ENCODE measurements around the gene TRIM2.
A peak's percentile ranks its signal among the peaks of the same experiment; 100 is the strongest.

The TRIM2 gene

DNA sequence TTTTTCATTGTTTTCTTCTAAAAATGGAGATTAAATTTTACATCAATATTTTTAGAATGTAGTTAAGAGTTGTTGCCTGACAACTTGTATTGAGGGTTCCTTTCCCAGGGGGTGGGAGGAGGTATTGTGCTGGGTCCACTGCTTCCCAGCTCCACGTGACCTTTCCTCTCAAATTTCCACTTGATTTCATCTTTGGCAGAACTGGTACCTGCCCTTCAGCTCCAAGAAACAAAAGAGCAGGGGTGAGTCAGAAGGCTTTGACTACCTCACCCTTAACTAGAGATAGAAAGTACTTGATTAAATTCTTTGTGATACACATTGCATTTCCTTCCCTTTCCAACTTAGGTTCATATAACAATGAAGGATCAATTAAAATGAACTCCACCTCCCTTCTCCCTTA, 19.7 kb downstream of the TRIM2 start:
- peak; percentile 50 for DNase-seq

- DNase-seq: no peak
Observed at GRCh38 chr4:153224474-153224873, 20.2 kb downstream of the TRIM2 start.

GRCh38 chr4:153227469-153228075, 23.3 kb downstream of the TRIM2 start:
- no peak for DNase-seq

- no peak for DNase-seq
Observed at GRCh38 chr4:153228512-153229140, 24.4 kb downstream of the TRIM2 start.

DNA sequence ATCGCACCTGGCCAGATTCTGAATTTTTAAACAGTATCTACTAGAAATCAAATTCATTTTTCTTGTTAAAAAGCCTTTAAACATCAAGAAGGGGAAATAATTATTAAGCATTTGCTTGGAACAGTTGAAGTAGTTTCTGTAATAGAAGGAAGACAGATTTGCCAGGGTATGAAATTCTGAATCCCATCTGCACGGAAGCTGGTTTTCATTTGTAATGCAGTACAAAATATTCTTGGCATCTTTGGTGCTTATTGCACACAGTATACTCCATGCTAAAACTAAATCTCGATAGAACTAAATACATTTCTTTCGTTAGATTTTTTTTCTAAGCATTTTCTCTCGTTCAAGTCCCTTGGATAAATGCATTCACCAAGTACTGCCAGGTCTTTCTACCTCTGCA, 25.3 kb downstream of the TRIM2 start:
- DNase-seq: no peak

- no peak for DNase-seq
Observed at GRCh38 chr4:153232768-153233167, 28.5 kb downstream of the TRIM2 start.

DNA sequence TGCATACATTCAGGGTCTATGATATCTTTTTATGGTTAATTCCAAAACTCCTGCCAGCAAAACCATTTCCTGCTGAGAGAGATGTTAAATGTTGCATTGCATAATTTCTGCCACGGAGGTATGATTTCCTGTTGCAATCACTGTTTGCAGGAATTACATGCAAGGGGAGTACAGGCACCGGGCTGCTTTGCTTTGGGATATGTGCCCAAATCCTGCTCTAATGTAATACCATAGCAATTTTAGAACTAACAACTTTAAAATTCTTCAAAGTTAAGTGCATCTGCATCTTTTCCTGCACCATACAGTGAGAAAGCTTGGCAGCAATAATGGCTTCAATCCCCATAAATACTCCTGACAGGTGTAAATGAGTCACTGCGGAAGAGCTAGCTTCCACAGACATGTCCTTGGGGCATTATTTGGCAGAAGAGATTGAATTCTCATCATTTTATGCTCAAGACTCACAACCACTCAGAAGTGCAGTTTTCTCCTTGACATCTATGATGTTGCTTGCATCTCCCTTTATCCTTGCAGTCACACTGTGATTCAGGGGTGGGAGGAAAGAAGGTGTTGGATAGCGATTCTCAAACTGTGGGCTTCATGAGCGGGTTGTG, 29.6 kb downstream of the TRIM2 start:
- no peak for DNase-seq

GRCh38 chr4:153234885-153235284, 30.6 kb downstream of the TRIM2 start:
- DNase-seq: no peak

GRCh38 chr4:153238135-153238919, 34.1 kb downstream of the TRIM2 start:
- DNase-seq: no peak

- no peak for DNase-seq
Observed at GRCh38 chr4:153239409-153239808, 35.2 kb downstream of the TRIM2 start.

- no peak for DNase-seq
Observed at GRCh38 chr4:153241295-153241694, 37.1 kb downstream of the TRIM2 start.

DNA sequence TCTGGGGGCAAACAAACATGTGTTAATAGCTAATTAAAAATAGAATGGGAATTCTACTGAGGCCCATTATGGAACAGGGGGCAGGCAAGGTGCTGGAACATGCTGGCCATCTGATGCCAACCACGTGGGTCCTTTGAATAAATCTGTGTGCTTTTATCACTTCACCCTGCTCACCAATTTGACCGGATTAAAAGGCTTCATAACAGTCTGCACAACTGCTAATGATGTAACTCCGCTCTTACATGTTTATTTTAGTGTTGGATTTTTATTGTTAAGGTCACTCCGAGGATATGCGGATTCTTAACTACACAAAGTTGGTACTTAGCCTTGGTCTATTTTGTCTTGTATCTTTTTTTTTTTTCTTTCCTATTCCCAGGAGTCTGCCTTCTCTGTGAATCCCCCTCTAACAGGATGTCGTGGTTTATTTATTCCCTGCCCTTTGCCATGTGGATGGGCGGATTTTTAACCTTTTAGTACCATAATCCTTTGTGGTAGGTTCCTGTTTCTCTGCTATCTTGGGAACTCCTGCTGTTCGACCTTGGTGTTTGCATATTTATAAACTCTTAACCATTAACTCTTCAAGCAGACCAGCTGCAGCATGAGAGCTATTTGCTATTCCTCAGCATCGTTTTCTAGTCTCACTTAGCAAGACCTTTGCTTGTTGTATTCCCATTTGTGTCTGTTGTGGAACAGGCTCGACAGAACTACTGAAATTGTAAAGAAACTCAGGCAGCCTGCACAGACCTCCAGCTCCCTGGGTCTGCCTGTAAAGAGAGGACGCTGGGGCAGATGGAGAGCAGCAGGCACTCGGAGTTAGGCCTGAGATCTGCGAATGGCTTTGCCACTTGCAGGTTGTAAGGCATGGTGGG, 38.0 kb downstream of the TRIM2 start:
- DNase-seq: no peak

DNA sequence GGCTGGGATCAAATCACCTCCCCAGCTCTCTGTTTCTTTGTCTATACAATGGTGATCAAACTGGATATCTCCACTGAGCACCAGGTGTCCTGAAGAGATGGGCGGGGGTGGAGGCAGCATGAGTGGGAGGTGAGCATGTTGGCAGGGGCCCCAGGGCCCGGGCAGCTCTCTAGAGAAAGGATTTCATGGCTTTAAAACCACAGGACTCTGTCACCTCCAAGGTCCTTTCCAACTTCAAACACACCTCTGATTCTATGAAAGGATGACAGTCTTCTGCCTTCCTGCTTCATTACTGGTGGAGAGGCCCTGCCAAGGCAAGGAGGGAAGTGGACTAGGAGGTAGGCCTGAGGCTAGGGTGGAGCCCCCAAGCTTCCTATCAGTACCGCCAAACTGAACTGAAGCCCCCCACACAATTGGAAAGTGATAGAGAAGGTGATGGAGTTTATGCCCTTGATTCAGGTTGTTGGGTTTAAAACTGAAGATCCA, 38.6 kb downstream of the TRIM2 start:
- DNase-seq: peak; percentile 46

GRCh38 chr4:153243468-153243867, 39.2 kb downstream of the TRIM2 start:
- no peak for DNase-seq

DNA sequence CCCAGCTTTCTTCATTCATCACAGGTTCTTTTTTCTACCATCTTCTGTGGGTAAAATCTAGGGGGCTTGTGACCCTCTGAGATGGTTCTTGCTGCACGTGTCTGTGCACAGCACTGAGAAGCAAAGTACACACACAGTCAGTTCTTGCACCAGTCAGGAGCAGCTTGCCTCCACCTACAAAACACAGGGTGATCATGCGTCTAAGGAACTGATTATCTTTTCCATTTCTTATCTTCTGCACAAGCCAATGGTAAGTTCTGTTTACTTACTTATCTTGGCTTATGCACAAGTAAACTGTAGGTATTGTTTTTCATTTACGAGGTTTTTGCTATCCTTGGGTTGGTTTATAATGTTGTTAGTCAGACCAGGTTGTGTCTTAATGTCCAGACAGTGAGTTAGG, 40.7 kb downstream of the TRIM2 start:
- DNase-seq: no peak

DNA sequence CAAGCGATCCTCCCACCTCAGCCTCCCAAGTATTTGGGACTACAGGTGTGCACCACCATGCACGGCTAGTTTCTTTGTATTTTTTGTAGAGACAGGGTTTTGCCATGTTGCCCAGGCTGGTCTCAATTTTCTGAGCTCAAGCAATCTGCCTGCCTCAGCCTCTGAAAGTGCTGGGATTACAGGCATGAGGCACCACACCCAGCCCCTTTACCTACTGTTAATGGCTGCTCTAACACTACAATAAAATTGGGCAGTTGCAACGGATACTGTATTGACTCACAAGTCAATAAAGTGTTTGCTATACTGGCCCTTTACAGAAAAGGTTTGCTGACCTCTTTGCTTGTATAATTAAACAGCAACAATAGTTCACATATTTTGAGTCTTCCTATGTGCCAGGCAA, 41.5 kb downstream of the TRIM2 start:
- DNase-seq: no peak

DNA sequence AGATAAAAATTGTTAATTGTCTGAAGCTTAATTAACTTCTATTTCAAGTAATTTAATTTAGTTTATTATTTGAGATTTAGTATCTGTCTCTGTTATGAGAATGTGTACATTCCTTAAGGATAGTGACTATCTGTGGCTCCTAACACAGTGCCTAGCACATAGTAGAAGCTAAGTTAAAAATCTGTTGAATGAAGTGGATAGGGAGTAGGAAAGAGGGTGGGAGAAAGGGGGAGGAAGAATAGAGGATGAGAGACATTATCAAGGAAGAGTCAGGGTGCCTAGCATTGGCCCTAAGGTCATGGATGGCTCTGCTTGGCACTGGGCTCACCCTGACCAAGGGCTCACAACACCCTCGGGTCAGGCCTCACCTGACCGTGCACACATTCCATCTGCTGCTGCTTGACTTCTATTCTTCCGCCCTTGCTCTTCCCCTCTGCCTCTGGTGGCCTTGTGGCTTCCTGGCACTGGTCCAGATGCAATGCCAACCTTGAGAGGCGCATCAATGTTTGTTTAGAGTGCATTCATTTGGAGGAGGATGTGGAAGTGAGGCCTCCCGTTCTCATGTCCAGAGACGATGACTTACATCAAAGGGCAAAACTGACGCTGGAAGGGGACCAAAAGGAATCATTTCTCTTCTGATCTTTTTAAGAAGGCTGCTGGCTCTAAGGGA, 42.3 kb downstream of the TRIM2 start:
- DNase-seq: peak; percentile 24

- no peak for DNase-seq
Observed at GRCh38 chr4:153247116-153247490, 42.9 kb downstream of the TRIM2 start.

- DNase-seq: peak; percentile 56
Observed at GRCh38 chr4:153248641-153249198, 44.5 kb downstream of the TRIM2 start.

- DNase-seq: no peak
Observed at GRCh38 chr4:153249199-153250041, 45.2 kb downstream of the TRIM2 start.

GRCh38 chr4:153252122-153252521, 47.9 kb downstream of the TRIM2 start:
- DNase-seq: no peak
